Fibroblast of lung (primary cell): ENCODE measurements around the gene NRROS.

Source experiments
- EZH2 ChIP-seq: IDR thresholded peaks from 2 replicates; pipeline ENCODE4 v1.5.1; 2012; ENCODE audit warnings: low read length, control low read depth, mild to moderate bottlenecking; ENCODE audit errors: missing control alignments
- TF ChIP-seq, protein P1 (sequence below), 2 donors: IDR thresholded peaks in 1 of 2; conservative IDR thresholded peaks in 1 of 2; 1 replicate in 1 of 2; 2 replicates in 1 of 2; pipeline ENCODE4 v1.5.1; 2011 to 2012; ENCODE audit warnings: low read length in 2 of 2, control low read depth in 1 of 2, inconsistent platforms in 1 of 2, low read depth in 1 of 2, mild to moderate bottlenecking in 1 of 2

- TF ChIP-seq, protein P1, sequence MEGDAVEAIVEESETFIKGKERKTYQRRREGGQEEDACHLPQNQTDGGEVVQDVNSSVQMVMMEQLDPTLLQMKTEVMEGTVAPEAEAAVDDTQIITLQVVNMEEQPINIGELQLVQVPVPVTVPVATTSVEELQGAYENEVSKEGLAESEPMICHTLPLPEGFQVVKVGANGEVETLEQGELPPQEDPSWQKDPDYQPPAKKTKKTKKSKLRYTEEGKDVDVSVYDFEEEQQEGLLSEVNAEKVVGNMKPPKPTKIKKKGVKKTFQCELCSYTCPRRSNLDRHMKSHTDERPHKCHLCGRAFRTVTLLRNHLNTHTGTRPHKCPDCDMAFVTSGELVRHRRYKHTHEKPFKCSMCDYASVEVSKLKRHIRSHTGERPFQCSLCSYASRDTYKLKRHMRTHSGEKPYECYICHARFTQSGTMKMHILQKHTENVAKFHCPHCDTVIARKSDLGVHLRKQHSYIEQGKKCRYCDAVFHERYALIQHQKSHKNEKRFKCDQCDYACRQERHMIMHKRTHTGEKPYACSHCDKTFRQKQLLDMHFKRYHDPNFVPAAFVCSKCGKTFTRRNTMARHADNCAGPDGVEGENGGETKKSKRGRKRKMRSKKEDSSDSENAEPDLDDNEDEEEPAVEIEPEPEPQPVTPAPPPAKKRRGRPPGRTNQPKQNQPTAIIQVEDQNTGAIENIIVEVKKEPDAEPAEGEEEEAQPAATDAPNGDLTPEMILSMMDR (conservative IDR thresholded peaks at IDR 0.05 in 1 of 2, IDR thresholded peaks at IDR 0.05 in 1 of 2; ENCODE audit: low read depth in 1 of 2, low read length in 2 of 2) = no peak
- no peak for TF ChIP-seq EZH2
Observed at GRCh38 chr3:196619223-196619622, 20.3 kb upstream of the NRROS start.
